Inferior parietal cortex (tissue), 1 donor: ENCODE results near the gene GRIK4.
A peak's percentile ranks its signal among the peaks of the same experiment; 100 is the strongest.

Experiments
- DNase-seq: peaks from one replicate; pipeline ENCODE4 v3.0.0-alpha.2; 2016; ENCODE audit errors: extremely low spot score

Gene GRIK4

GRCh38 chr11:120908461-120909181 is 397.1 kb downstream of the GRIK4 start:
- no peak for DNase-seq

- no peak for DNase-seq
These were observed 398.3 kb downstream of the GRIK4 start for GRCh38 chr11:120909676-120910416.

- DNase-seq, result no peak
These were observed 400.4 kb downstream of the GRIK4 start for GRCh38 chr11:120911943-120912342.

GRCh38 chr11:120912504-120912903 is 401.0 kb downstream of the GRIK4 start:
- DNase-seq, result peak; percentile 67

- no peak for DNase-seq
These were observed 401.4 kb downstream of the GRIK4 start for GRCh38 chr11:120912915-120913314.

- DNase-seq, result no peak
These were observed 402.5 kb downstream of the GRIK4 start for GRCh38 chr11:120914021-120914420.

GRCh38 chr11:120914601-120915000 is 403.1 kb downstream of the GRIK4 start:
- DNase-seq, result no peak

GRCh38 chr11:120917559-120918239 is 406.2 kb downstream of the GRIK4 start:
- DNase-seq, result no peak

GRCh38 chr11:120918257-120918656 is 406.7 kb downstream of the GRIK4 start:
- no peak for DNase-seq

GRCh38 chr11:120919045-120919444 is 407.5 kb downstream of the GRIK4 start:
- DNase-seq, result no peak

GRCh38 chr11:120919566-120919965 is 408.0 kb downstream of the GRIK4 start:
- DNase-seq, result no peak

- no peak for DNase-seq
These were observed 412.4 kb downstream of the GRIK4 start for GRCh38 chr11:120923866-120924508.

GRCh38 chr11:120925944-120926343 is 414.4 kb downstream of the GRIK4 start:
- no peak for DNase-seq

- no peak for DNase-seq
These were observed 417.1 kb downstream of the GRIK4 start for GRCh38 chr11:120928627-120929026.

GRCh38 chr11:120929090-120929489 is 417.5 kb downstream of the GRIK4 start:
- DNase-seq, result peak; percentile 43

GRCh38 chr11:120929664-120930154 is 418.2 kb downstream of the GRIK4 start:
- DNase-seq, result no peak

- DNase-seq, result no peak
These were observed 419.7 kb downstream of the GRIK4 start for GRCh38 chr11:120931057-120931779.

GRCh38 chr11:120932305-120932915 is 420.9 kb downstream of the GRIK4 start:
- DNase-seq, result no peak

GRCh38 chr11:120936356-120936755 is 424.8 kb downstream of the GRIK4 start:
- DNase-seq, result no peak

- DNase-seq, result no peak
These were observed 426.0 kb downstream of the GRIK4 start for GRCh38 chr11:120937501-120937900.

- no peak for DNase-seq
These were observed 426.7 kb downstream of the GRIK4 start for GRCh38 chr11:120938260-120938659.
